ENCODE measurements around the gene EFHC1.
"Not testable (repeated sequence)": the region's sequence is repeated elsewhere in the genome, so short reads cannot be mapped to it uniquely, and the experiment has no call there.

EFHC1 gene

DNA sequence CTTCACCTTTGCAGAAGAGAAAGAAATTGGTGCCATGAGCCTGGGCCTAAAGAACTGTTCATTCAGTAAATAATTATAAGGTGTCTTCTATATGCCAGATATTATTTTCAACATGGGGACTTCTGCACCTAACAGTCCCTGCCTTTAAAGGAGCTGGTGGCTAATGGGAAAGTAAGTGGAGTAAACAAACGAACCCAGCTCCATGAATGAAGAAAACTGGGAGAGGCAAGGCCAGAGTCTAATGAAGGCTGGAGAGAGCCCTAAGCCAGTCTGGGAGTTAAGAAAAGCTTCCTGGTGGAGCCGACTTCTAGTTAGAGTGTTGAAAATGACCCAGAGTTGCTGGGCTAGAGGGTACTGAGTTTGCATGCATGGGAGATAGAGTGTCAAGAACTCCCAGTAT lies 24.2 kb upstream of the EFHC1 start:
- FAIRE-seq (no peak), DNase-seq (ENCODE audit: low spot score) (no peak)

DNA sequence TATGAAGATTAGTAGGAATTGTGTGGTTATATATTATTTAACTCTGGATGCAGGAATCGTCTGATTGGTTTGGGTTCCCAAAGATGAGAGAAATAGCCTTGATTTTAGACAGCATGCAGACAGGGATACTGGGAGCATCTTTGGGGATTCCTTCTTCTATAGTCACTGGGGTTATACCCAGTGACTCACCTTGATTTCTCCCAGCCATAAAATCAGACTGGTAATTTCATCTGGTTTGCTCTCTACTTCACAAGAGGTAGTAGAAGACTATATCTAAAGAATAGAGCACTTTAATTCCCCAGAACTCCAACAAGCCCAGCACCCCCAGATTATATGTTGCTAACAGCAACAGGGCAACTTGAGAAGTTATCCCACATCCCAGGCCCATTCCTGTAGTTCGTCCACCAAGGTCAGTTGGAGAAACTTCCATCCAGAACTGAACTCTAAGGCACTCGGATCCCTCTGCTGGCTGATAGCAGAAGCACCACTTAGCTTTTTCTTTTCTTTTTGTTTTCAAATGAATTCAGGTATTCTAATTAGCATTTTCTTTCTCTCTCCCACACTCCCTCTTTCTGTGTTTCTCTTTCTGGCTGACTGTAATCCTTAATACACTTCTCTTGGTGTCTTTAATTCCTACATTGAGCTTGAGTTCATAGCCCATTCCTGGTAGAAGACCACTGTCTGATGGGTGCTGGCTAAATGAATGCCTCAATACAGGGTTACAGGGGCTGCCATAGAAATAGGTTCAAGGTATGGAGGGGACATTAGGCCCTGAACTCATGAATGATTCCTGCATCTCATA lies 20.4 kb upstream of the EFHC1 start:
- DNase-seq (ENCODE audit: low spot score): peak; percentile 45
- FAIRE-seq: no peak

DNA sequence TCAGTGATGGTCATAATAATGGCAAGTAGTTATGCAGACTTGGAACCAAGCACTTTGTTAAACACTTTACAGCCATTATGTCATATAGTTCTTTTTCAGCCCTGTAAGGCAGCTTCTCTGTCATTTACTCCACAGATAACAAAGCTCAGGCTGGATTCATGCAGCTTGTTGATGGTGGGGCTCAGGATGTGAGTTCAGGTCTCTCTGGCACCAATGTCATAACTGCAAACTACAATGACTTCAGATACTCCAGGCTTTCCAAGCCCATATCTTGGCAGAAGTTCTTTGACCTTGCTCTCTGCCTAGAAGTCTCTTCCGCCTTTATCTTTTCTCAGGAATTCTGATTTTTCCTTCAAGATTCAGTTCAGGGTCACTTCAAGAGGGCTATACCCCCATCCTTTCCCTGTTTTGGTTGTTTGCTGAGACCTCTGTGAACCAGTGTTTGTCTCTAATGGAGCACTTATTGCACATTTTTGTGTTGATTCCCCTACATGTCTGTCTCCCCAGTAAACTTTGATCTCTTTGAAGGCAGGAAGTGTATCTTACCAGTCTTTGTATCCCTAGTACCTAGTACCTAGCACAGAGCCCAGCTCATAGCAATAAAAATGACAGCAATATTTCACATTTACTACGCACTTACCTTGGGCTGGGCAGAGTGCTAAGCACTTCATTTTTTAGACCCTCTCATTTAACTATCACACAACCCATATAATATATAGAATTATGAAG lies 19.7 kb upstream of the EFHC1 start:
- DNase-seq (ENCODE audit: low spot score): no peak
- no peak for FAIRE-seq

DNA sequence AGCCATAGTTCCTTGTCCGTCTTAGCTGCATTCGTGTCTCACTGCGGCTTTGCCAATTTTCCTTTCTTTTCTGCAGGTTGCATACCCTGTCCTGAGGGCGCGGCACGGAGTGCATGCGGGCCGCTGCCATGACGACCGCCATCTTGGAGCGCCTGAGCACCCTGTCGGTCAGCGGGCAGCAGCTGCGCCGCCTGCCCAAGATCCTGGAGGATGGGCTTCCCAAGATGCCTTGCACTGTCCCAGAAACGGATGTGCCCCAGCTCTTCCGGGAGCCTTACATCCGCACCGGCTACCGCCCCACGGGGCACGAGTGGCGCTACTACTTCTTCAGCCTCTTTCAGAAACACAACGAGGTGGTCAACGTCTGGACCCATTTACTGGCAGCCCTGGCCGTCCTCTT lies 17.1 kb upstream of the EFHC1 start:
- FAIRE-seq (no peak), DNase-seq (ENCODE audit: low spot score) (no peak)

DNA sequence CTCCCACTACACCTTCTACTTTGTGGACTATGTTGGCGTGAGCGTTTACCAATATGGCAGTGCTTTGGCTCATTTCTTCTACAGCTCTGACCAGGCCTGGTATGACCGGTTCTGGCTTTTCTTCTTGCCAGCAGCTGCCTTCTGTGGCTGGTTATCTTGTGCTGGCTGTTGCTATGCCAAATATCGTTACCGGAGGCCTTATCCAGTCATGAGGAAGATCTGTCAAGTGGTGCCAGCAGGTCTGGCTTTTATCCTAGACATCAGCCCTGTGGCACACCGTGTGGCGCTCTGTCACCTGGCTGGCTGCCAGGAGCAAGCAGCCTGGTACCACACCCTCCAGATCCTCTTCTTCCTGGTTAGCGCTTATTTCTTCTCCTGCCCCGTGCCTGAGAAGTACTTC lies 16.5 kb upstream of the EFHC1 start:
- no peak for DNase-seq (ENCODE audit: low spot score)
- no peak for FAIRE-seq

DNA sequence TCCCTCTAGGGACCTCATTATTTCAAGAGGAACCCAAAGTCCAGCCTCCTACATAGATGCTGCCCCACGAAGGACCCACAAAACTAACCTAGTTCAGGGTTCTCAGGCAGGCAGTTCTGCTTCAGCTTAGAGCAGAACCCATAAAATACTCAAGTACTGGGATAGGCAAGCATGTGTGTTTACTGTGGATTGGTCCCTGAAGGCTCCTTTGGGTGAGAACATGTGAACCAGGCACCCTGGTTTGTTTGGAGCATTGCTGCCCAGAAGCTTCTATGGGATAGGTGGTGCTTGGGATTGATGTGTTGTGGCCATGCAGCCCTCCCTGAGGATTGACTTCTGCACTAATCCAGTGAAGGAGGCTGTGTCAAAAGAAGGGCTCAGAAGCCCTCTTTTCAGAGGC lies 14.9 kb upstream of the EFHC1 start:
- DNase-seq (ENCODE audit: low spot score): no peak
- no peak for FAIRE-seq

DNA sequence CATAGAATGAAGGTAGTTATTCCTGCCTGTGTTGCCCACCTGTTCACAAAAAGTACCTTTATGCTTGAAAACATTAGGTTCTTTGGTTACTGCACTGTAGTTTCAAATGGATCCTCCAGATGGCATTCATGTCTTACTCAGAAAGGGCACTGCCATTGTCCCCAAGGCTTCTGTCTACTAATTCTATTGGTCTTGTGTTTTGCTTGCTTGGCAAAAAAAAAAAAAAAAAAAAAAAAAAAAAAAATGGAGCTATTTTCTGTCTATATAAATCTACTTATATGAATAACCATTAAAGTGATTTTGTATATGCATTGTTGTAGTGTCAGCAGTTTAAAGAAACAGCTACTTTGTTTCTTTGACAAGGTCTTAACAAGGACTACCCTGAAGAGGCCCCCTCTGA lies 12.7 kb upstream of the EFHC1 start:
- FAIRE-seq (peak; percentile 4), DNase-seq (ENCODE audit: low spot score) (peak; percentile 39)

DNA sequence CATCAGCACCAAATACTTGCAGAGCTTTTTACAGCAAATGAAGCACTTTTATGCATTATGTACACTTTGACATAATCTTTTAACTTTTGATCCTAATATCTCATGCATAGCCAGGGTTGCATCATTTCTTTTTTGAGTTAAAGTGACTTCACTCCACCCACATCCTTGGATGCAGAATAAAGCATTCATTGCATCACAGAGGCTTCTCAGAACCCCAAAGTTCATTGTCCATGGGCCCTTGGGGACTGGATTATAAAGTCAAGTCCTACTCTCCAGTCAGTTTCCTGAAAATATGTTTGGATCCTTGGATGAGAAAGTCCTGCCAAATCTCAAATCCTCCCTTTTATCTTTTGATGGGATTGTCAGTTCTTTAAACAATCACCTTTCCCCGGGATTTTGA lies 10.6 kb upstream of the EFHC1 start:
- DNase-seq (ENCODE audit: low spot score) (no peak), FAIRE-seq (no peak)

DNA sequence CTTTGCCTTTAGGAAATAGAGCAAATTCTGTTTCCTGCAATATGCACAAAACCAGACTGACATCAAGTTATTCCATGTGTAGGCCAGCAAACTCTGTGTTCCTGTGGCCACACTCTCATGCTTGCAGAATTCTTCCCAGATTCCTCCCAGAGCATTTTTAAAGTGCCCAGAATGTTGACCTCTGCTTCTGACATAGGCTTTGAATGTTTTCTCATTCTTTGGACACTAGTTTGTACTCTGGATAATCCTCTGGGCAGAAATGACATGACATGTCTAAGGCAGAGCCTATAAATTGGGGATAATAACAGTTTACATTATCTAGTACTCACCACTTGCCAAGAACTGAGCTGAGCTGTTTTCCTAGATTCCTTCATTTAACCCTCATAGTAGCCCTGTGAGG lies 9.2 kb upstream of the EFHC1 start:
- DNase-seq (ENCODE audit: low spot score) (no peak), FAIRE-seq (no peak)

DNA sequence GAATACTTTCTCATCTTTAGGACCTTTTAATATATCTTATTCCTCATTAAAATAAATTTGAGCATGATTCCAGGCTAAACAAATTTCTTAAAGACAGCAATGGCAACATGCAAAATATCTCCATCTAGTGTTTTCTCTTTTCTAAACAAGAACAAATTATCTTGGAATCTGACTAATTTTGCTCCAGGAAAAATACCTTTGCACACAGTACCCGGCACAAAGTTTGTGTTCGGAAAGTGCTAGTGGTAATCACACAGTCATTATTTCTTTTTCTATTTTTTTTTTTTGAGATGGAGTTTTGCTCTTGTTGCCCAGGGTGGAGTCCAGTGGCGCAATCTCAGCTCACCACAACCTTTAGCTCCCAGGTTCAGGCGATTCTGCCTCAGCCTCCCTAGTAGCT lies 8.2 kb upstream of the EFHC1 start:
- FAIRE-seq (no peak), DNase-seq (ENCODE audit: low spot score) (no peak)

DNA sequence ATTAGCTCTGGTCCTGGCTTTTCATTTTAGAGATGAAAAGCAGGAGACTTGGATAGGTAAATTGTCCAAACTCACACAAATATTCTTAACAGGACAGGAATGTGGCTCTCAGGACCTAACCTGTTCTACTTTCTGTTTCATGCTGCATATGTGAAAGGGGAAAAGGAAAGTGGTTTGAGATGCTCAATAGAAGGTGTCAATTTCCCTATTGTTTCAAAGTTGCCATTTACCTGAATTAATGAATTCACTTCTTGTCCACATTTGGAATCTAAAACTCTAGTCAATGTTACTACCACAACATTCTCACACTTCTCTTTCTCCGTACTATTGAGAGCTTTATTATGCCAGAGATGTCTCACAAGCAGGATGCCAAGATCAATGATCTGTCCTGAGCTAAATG lies 4.8 kb upstream of the EFHC1 start:
- no peak for FAIRE-seq
- no peak for DNase-seq (ENCODE audit: low spot score)

DNA sequence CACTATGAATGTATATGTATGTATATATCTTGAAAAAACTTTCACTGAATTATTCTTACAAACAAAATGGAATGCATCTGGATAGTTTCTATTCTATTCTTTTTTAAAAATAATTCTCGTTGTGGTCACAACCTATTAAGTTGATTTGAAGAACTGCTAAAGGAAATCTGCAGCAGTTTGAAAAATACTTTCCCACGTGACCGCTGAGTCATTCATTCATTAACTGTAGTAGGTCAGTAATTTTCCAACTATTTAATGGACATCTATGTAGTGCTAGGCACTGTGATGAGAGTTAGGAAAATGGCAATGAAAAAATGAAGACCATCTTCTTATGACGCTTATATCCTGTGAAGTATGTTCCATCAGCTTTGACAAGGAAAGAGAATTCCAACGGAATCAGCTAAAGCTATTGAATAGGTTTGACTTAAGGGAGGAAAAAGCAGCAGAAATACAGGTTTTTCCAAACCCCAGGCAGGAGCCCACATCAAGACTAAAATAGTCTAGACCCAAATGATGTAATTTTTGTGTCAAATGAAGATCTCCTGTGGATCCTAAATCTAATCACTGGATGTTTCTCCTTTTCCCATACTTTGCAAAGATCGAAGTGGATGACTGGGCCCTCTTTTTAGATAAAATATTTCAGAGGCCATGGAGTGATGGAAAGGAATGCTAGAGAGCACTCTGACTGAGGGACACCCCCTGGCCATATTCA lies 4.1 kb upstream of the EFHC1 start:
- FAIRE-seq: no peak
- no peak for DNase-seq (ENCODE audit: low spot score)

DNA sequence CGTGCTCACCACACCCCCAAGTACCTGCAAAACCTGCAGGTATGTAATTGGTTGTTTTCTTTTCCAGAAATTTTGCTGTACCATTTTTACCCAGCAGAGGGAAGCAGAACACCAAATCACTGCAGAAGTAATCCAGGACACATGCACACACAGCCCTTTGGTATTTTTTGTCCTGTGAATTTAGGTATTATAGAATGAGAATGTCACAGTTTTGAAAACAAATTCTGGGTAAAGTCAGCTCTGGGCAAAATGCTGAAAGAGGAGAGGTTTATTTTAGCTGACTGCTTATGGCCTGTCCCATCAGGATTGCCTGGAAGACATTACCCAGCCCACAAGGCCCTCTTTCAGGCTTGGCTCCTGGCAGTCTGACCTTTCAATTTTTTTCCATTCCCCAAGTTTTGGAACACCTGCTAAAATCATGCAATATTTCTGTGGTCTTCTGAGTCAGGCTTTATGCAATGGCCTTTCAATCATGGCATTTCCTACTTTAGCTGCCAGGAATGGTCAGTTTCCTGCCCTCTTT lies 3.5 kb upstream of the EFHC1 start:
- FAIRE-seq (no peak), DNase-seq (ENCODE audit: low spot score) (peak; percentile 46)

DNA sequence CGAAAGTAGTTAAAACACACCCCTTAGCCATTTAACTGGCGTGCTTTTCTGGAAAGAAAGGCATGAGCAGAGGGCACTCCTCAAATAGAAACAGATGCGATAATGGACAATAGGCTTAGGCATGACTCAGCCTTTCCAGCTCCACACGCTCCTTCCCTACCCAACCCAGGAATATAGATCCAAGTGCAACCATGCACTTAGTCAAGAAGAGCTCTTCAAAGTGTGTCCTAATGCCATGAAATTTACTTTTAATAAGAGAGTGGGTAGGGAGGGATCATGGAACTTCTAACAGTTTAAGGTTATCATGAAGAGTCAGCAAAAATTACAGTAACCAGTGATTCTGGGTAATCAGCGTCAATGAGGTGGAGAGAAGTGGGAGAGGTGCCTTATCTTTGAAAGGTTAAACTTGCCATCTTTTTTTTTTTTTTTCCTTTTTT lies 2.4 kb upstream of the EFHC1 start:
- DNase-seq (ENCODE audit: low spot score): no peak
- no peak for FAIRE-seq

DNA sequence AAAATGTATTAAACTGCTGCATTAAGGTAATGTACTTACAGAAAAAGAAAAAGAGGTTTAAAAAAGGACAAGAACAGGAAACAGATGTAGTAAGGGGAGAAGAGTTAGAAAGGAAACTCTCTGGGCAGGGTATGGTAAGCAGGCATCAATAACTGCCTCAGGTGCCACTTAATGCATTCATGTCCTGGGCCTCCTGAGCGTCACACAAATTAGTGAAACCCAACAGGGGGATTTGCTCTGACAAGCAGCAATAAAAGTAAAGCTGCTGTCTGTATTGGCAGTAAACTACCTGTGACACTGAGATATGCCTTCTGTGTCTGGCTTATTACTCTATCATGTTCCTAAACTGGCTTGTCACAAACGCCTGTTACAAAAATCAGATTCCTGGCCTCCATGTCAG lies 1.5 kb upstream of the EFHC1 start:
- no peak for DNase-seq (ENCODE audit: low spot score)
- FAIRE-seq: no peak

DNA sequence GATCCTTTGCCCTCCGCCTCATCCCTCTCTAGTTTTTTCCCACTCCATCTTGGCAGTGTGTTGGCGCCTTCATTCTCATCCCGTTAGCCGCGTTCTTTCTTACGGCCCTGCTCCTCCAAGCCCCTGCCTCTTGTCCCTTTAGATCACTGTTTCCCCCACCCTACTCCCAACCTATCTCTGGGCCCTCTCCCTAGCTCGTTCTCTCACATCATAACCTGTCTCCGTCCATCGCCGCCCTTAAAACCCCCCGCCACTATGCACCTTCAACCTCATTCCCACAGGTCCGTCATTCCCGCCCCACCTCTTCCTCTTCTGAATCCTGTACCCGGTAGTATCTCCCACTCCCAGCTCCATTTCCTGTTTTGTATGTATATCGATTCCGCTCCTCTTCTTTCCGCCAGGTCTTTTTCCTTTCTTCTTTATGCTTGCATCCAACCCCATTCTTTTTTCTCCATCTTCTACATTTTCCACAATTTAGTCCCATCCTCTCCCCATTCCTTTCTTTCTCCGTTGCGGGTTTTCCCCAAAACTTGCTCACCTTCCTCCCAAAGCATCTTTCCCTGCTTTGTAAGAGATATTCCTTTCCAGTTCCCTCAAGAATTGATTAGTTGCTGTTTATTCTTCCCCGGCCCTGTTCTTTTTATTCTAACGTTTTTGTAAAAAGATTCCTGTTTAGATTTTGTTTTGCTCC lies 671 bp downstream of the EFHC1 start:
- FAIRE-seq: no peak
- DNase-seq (ENCODE audit: low spot score): peak; percentile 64

DNA sequence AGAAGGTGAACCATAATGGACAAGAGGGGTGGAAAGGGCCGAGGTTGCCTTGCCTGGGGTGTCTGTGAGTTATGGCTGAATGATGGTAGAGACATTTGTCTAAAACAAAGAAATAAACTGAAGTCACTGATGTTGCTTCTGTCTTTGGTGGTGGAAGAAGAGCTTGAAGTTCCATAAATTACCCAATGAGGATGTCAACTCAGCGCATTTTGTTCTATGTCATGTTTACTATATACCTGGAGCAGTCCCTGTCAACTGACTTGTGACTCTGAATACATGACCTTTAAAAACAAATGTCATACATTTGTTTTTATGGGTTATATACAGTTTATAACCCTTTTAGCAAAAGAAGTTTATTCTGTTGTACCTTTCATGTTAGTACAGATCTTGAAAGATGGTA lies 2.0 kb downstream of the EFHC1 start:
- no peak for DNase-seq (ENCODE audit: low spot score)
- FAIRE-seq: no peak

DNA sequence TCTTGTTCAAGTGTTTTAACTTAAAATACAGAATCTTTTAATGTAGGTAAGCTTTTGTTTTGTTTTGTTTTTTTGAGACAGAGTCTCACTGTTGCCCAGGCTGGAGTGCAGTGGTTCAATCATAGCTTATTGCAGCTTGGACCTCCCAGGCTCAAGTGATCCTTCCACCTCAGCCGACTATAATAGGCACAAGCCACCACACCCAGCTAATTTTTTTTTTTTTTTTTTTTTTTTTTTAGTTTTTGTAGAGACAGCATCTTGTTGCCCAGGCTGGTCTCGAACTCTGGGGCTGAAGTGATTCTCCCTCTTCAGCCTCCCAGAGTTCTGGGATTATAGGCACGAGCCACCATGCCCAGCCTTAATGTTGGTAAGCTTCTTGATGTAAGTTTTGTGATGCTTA lies 3.3 kb downstream of the EFHC1 start:
- DNase-seq (ENCODE audit: low spot score): no peak
- FAIRE-seq: no peak

DNA sequence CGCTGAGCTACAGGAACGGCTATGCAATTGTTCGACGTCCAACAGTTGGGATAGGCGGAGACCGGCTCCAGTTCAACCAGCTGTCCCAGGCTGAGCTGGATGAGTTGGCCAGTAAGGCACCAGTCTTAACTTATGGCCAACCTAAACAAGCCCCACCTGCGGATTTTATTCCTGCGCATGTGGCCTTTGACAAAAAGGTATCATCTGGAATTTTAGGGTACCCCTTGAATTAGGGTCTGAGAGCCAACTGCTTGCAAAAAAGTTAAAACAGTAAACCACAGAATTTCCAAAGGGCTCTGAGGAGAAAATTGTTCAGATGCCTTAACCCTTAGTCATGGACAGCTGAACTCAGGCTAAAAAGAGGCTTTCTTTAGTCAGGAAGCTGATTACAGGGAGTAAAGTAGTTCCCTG lies 3.8 kb downstream of the EFHC1 start:
- FAIRE-seq: peak; percentile 87
- DNase-seq (ENCODE audit: low spot score): peak; percentile 83

DNA sequence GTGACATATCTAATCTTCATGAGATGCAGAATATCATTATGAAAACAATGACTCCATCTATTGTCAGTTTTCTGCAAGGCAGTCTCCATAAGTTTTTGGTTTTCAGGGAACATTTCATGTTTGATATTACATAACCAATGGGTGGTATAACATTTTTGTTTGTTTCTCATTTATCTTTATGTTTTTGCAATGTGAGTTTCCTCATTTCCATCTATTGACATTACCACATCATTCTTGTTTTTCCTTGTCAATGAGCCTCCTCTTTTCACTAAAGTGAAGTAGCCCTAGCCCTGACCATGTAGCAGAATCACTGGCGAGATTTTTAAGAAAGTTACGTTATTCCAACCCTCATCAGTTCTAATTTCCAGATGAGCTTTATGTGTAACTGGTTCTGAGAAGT lies 4.4 kb downstream of the EFHC1 start:
- no peak for DNase-seq (ENCODE audit: low spot score)
- no peak for FAIRE-seq

DNA sequence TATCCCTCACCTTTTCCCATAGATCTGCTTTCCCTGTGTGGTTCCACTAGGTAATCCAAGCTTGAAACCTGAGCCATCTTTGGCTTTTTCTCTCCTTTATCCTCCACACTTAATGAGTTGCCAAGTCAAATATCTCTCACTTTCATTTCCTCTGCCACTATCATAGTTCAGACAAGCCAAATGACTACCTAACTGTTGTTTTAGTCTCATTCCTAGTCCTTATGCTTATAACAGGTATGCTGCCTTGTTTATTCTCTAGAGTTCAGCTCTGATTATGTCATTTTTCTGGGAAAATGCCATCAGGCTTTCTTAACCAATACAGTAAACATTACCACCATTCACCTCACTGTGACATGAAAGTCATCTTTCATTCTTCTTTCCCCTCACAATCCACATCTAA lies 6.5 kb downstream of the EFHC1 start:
- FAIRE-seq (no peak), DNase-seq (ENCODE audit: low spot score) (no peak)

DNA sequence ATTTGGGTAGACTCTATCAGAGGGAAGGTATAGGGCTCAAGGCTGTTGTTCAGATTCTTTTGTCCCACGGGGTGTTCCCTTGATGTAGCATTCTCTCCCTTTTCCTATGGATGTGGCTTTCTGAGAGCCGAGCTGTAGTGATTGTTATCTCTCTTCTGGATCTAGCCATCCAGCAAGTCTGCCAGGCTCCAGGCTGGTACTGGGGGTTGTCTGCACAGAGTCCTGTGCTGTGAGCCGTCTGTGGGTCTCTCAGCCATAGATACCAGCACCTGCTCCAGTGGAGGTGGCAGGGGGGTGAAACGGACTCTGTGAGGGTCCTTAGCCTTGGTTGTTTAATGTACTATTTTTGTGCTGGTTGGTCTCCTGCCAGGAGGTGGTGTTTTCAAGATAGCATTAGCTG lies 13.2 kb downstream of the EFHC1 start:
- not testable (repeated sequence) for DNase-seq (ENCODE audit: low spot score); FAIRE-seq

Data from RCC 7860 (cell line).